Measurements from ENCODE around the gene MYO5B.

MYO5B gene

GRCh38 chr18:50161597-50162205 is 33.2 kb downstream of the MYO5B start:
- TF ChIP-seq ZFX (IDR thresholded peaks at IDR 0.05; ENCODE audit: borderline replicate concordance) (no peak), CTCF (IDR thresholded peaks at IDR 0.05) (no peak)
- H3K27ac ChIP-seq = no peak overlapping the region

GRCh38 chr18:50159654-50160046 is 35.3 kb downstream of the MYO5B start:
- H3K27ac ChIP-seq = peak overlapping the region; percentile 49
- TF ChIP-seq ZFX (IDR thresholded peaks at IDR 0.05; ENCODE audit: borderline replicate concordance) = no peak
- no peak for TF ChIP-seq CTCF (IDR thresholded peaks at IDR 0.05)

GRCh38 chr18:50158866-50159653 is 35.9 kb downstream of the MYO5B start:
- TF ChIP-seq ZFX (IDR thresholded peaks at IDR 0.05; ENCODE audit: borderline replicate concordance) (no peak), CTCF (IDR thresholded peaks at IDR 0.05) (no peak)
- peak overlapping the region; percentile 49 for H3K27ac ChIP-seq

DNA sequence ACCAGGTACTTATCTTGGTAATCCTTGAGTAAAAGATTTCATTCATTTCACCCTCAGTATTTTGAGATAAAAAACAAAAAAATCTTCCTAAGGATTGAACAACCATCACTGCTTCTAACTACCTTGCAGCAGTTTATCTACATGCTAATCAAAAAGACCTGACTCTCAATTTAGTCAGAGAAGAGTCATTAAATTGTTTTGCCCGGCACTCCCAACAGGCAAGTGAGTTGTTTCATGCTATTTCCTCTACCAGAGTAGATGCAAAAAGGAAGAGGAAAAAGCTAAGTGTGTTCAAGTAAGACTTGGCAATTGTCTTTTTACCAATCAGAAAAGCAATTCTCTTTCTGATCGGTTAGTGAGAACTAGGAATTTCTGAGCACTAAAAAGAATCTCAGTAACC is 39.5 kb downstream of the MYO5B start:
- TF ChIP-seq ZFX (IDR thresholded peaks at IDR 0.05; ENCODE audit: borderline replicate concordance) = no peak
- no peak for TF ChIP-seq CTCF (IDR thresholded peaks at IDR 0.05)

GRCh38 chr18:50154420-50154819 is 40.5 kb downstream of the MYO5B start:
- no peak overlapping the region for H3K27ac ChIP-seq
- TF ChIP-seq ZFX (IDR thresholded peaks at IDR 0.05; ENCODE audit: borderline replicate concordance) (no peak), CTCF (IDR thresholded peaks at IDR 0.05) (no peak)

More for the DNA sequence above, 39.5 kb downstream of the MYO5B start:
- no peak overlapping the region for H3K27ac ChIP-seq

GRCh38 chr18:50152900-50153299 is 42.0 kb downstream of the MYO5B start:
- TF ChIP-seq ZFX (IDR thresholded peaks at IDR 0.05; ENCODE audit: borderline replicate concordance) (no peak), CTCF (IDR thresholded peaks at IDR 0.05) (no peak)
- no peak overlapping the region for H3K27ac ChIP-seq

GRCh38 chr18:50151926-50152325 is 43.0 kb downstream of the MYO5B start:
- no peak overlapping the region for H3K27ac ChIP-seq
- TF ChIP-seq ZFX (IDR thresholded peaks at IDR 0.05; ENCODE audit: borderline replicate concordance) = no peak
- TF ChIP-seq CTCF (IDR thresholded peaks at IDR 0.05) = no peak

All from 22Rv1 (cell line).